ENCODE data around the gene NELL1.

Gene NELL1

DNA sequence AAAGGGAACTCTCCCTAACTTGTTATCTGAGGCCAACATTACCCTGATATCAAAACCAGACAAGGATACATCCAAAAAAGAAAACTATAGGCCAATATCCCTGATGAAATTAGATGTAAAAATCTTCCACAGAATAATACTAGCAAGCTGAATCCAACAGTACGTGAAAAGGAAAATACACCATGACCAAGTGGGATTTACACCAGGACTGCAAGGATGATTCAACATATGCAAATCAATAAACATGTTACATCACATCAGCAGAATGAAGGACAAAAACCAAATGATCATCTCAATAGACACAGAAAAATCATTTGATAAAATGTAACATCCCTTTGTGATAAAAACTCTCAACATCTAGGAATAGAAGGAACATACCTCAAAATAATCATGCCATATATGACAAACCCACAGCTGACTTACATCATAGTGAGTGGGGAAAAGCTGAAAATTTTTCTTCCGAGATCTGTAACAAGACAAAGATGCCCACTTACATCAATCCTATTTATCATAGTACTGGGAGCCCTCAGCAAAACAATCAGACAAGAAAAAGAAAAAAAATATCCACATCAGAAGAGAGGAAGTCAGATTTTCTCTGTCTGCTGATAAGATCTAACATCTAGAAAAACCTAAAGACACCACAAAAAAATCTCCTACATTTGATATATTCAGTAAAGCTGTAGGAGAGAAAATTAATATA is 820.2 kb downstream of the NELL1 start:
- DNase-seq (ENCODE audit: low read depth): no peak

DNA sequence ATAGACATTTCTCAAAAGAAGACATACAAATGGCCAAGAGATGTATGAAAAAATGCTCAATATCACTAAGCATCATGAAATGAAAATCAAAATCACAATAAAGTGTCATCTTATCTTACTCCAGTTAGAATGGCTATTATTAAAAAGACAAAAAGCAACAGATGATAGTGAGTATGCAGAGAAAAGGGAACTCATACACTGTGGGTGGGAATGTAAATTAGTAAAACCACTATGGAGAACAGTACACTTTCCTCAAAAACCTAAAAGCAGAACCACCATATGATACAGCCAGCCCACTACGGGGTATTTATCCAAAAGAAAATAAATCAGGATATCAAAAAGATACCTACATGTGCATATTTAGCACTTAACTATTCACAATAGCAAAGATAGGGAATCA is 823.5 kb downstream of the NELL1 start:
- no peak for DNase-seq (ENCODE audit: low read depth)

GRCh38 chr11:21494946-21495345 is 825.6 kb downstream of the NELL1 start:
- DNase-seq (ENCODE audit: low read depth): no peak

DNA sequence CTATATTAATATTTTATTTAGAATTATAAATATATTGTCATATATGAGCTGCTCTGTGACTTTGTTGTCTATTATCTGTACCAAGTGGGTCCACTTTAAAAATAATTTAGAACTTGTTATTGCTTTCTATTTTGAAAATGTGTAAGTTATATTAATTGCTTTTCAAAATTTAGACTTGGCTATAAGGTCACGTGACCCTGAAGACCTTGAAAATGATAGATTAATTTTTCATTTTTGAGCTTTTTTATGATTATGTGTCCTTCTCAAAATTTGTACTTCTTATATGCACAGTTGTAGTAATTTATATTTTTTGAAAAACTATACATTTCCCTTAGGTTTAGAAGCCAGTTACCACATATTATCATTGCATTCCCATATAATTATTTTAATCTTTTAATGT is 826.5 kb downstream of the NELL1 start:
- DNase-seq (ENCODE audit: low read depth): no peak

DNA sequence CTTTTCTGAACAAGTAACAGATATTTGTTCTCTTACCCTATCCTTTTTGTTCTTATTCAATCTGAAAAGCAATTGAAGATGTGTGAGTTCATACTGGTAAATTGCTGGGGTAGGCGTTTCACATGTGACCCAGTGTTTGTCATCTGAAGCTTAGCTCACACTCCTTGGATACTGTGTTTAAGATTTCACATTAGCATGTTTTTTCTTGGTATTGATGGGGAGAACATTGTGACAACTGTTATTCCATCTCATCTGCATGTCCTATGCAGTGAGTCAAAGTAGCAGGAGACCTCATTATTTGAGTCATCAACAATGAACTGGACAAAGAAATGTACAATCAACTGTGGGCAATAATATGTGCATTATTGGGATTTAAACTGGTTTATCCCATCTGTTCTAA is 831.9 kb downstream of the NELL1 start:
- no peak for DNase-seq (ENCODE audit: low read depth)

DNA sequence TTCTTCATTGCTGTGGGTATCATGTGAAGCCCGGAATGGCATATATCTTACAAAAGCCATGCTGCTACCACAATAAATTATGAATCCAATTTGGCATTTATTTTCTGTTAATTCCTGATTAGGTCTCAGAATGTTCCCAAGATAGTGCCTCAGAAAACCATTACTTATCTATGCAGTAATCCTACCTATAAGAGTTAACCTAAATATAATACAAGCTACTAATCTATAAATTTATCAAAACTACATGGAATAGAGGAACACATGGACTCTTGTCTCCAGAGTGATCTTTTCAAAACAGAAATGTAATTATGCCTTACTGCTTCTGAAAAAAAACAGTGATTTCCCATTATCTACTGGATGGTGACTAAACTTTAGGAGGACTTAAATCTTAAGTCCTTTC is 835.7 kb downstream of the NELL1 start:
- DNase-seq (ENCODE audit: low read depth): no peak

- DNase-seq (ENCODE audit: low read depth): no peak
Observed at GRCh38 chr11:21511835-21512440, 842.6 kb downstream of the NELL1 start.

DNA sequence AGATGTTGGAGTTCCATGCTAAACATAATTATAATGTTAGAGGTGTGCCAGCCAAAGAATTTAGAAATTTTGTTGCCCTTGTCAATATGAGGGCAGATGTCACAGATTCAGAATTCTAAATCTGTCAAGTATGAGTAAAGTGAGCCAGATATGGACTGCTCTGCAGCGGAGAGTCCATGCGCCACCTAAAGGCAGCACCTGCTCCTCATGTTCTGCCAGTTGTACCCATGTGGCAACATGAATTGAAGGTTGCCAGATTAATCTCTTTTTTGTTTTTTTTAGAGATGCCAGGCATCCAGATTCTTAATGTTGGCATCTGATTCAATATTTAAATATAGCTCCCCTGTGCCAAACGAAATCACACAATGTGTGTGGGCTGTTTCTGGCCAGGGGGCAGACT is 844.9 kb downstream of the NELL1 start:
- DNase-seq (ENCODE audit: low read depth): no peak

GRCh38 chr11:21520244-21520643 is 850.9 kb downstream of the NELL1 start:
- DNase-seq (ENCODE audit: low read depth): no peak

GRCh38 chr11:21529187-21529586 is 859.8 kb downstream of the NELL1 start:
- no peak for DNase-seq (ENCODE audit: low read depth)

DNA sequence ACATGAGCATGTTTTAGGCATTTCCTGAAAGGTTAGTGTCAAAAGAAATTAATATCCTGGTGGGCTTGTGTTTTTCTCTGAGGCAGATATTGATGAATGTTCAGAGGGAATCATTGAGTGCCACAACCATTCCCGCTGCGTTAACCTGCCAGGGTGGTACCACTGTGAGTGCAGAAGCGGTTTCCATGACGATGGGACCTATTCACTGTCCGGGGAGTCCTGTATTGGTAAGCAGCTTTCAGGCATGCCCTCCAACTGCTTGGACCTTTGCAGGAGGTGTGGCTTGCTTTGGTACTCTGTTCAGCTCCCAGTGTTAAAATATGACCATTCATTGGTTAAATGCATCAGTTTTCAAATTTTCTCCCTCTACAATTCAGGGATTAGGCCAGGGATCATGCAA is 864.9 kb downstream of the NELL1 start:
- DNase-seq (ENCODE audit: low read depth): no peak

DNA sequence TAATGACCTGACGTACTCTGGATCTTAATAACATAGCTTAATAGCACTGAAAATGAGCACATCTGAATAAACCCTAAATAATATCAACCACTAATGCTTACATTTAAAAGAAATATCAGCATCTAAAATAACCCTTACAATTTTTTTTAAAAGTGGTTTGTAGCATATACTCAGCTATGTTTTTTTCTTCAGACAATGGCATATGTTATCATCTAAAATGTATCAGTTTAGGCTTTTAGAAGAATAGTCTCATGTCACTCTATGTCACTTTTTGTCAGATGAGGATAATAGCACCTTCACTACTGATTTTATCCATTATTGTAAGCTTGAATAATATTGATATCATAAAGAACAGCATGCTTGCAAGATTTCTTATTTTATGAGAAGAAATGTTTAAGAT is 868.6 kb downstream of the NELL1 start:
- no peak for DNase-seq (ENCODE audit: low read depth)

GRCh38 chr11:21541187-21541751 is 871.9 kb downstream of the NELL1 start:
- no peak for DNase-seq (ENCODE audit: low read depth)

DNA sequence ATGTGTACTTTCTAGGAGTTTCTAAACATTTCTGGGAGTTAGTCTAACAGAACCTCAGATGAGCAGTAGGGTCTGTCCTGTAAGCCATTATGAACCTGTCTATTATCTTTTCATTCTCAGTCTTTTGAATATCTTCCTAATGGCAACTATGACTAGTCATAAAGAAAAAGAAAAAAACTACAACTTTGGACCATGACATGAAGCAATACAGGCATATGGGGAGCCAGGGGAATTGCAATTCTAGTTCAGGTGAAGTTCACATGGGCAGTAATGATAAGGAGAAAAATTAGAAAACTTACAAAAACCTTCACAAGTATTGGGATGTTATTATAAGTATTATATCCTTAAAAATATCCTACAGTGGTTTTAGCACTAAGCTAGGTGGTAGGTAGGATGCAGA is 874.5 kb downstream of the NELL1 start:
- DNase-seq (ENCODE audit: low read depth): no peak

GRCh38 chr11:21545699-21546098 is 876.3 kb downstream of the NELL1 start:
- no peak for DNase-seq (ENCODE audit: low read depth)

DNA sequence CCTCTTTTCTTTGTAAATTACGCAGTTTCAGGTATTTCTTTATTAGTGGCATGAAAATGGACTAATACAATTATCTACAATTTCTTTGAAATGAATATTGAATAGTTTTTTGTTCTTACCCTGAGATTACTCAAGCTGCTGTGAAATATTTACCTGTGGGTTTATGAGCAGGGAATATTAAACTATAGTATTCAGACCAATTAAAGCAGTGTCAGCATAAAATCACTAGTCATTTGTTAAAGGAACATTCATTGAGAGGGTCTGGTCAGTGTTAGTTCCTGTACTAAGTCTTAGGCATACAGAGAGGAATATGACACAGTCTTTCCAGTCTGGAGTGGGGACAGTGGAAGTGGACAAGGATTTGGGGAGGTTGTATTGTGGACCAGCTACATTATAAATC is 877.3 kb downstream of the NELL1 start:
- DNase-seq (ENCODE audit: low read depth): no peak

- DNase-seq (ENCODE audit: low read depth): no peak
Observed at GRCh38 chr11:21552911-21553310, 883.5 kb downstream of the NELL1 start.

- DNase-seq (ENCODE audit: low read depth): no peak
Observed at GRCh38 chr11:21553795-21554194, 884.4 kb downstream of the NELL1 start.

DNA sequence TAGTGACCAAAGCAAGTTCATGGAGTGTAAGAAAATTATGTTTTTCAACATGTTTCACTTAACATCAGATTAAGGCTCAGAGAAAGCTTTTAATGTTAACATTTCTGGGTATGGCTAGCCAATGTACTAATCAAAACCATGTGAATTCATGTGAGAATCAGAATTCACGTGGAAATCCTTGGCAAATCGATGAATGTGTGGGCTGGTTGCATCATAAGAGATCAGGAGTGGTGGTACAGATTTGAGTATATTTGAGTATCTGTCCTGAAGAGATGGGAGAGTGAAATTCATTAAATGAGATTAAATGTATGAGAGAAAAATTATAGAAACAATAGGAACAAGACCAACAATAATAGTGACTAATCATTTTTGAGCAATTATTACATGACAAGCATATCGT is 884.9 kb downstream of the NELL1 start:
- no peak for DNase-seq (ENCODE audit: low read depth)

DNA sequence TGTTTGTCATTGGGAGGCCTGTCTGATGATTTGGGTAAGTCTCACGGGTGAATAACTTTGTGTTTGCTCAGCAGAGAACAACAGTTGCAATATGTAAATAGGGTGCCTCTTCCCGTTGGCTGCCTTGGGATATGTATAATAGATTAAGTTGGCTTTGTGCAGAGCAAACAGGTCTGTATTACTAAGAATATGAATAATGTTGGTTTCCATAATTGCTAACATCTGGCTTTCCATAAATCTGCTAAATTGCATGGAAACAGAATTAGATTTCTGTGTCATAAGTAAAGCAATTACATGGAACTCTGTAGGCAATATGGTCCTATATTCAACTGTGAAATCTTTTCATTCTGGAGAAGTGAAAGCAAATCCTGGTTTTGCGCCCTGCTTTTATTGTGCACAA is 887.5 kb downstream of the NELL1 start:
- DNase-seq (ENCODE audit: low read depth): no peak

DNA sequence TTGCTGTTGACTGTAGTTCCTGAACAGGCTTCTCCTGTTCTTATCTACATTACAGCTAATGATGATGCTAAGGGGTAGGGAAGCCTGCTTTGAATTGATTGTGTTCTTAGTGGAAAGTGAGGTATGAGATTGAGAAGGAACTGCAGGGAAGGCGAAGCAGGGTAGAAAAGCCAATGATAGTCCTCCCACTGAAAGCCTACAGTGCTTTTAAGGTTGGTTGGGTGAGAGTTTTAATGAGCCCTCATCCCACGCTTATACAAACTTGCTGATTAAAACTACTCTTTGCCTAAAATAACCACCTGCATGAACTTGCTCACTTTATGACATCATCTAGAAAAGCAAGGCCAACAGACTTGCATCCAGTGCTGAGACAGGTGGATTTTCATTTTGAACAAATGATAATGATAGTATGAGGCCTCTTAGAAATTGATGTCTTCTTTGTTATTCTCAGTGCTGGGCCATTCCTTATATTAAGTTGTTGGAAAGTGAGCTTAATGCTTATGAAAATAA is 891.1 kb downstream of the NELL1 start:
- no peak for DNase-seq (ENCODE audit: low read depth)

GRCh38 chr11:21561581-21561980 is 892.2 kb downstream of the NELL1 start:
- DNase-seq (ENCODE audit: low read depth): no peak

- DNase-seq (ENCODE audit: low read depth): no peak
Observed at GRCh38 chr11:21564095-21564494, 894.7 kb downstream of the NELL1 start.

All from stimulated activated CD8-positive, alpha-beta memory T cell treated with anti-CD3 and anti-CD28 coated beads, Interleukin-15, amount 100 ng/mL, for 1 hour (primary cell).